GM12878 (cell line): ENCODE measurements around the gene SLC35G6. TPM values are rescaled to one million over a fixed set of nuclear protein-coding genes. Genes with fewer than 3 reads are reported as not detected.

ENCODE experiments used
- ATAC-seq: fragments of 200-7000 bp; cut with Tn5 transposase; 3 replicates; pipeline ENCODE4 v1.9.1; 2020; ENCODE audit warnings: mild to moderate bottlenecking, moderate library complexity
- BruUV-seq: library from RNA; stranded (reverse); fragments of 400-500 nt; replicated peaks from 2 replicates; lab custom pipeline; 2021; lab: Mats Ljungman, UMichigan
- CTCF ChIA-PET: fragments of 300-600 bp; sonication (Branson Sonifier 250); formaldehyde crosslinking; extraction: SDS; loops from one replicate; lab custom pipeline; 2021; ENCODE audit warnings: inconsistent platforms; lab: Yijun Ruan, JAX
- POLR2A ChIA-PET: fragments of 350-600 bp; formaldehyde crosslinking; extraction: SDS; loops from one replicate; lab custom pipeline; 2021; ENCODE audit warnings: inconsistent platforms; lab: Charles Lee
- RAD21 ChIA-PET: fragments of 300-600 bp; sonication (Branson Sonifier 250); formaldehyde crosslinking; loops from one replicate; lab custom pipeline; 2023; ENCODE audit warnings: antibody characterized with exemption; ENCODE audit not compliant: unreplicated experiment; lab: Charles Lee
- SMC1A ChIA-PET: fragments of 300-600 bp; sonication (Branson Sonifier 250); formaldehyde crosslinking; loops from one replicate; lab custom pipeline; 2023; ENCODE audit not compliant: unreplicated experiment, uncharacterized antibody; lab: Charles Lee
- DNase-seq: peaks from one replicate; pipeline ENCODE4 v3.0.0-alpha.2; 2011; ENCODE audit warnings: low read depth, low spot score
- FAIRE-seq: peaks from 3 replicates; lab custom pipeline; 2011; peaks lifted over from hg19 to GRCh38; lab: Jason Lieb, UNC
- H2AFZ ChIP-seq: 2 replicates; pipeline ENCODE4 v1.6.0; 2011; ENCODE audit warnings: low read depth, low read length, control low read depth; ENCODE audit not compliant: control insufficient read depth
- H3K27ac ChIP-seq: 2 replicates; pipeline ENCODE4 v1.5.1; 2011; ENCODE audit warnings: control low read depth; ENCODE audit not compliant: control insufficient read depth, insufficient read depth
- H3K27me3 ChIP-seq, 2 experiments: replicated peaks in 1 of 2; 2 replicates each; pipeline versions ENCODE4 v1.6.0 to v1.6.1; 2011; ENCODE audit warnings: low read length in 1 of 2; ENCODE audit not compliant: control insufficient read depth in 2 of 2, insufficient read depth in 2 of 2
- H3K36me3 ChIP-seq, 2 experiments: 2 replicates each; pipeline ENCODE4 v1.5.1; 2011; ENCODE audit warnings: low read length in 1 of 2; ENCODE audit not compliant: control insufficient read depth in 2 of 2, insufficient read depth in 2 of 2
- H3K4me1 ChIP-seq: 2 replicates; pipeline ENCODE4 v1.6.1; 2011; ENCODE audit warnings: mild to moderate bottlenecking, low read length, moderate library complexity, mixed read lengths; ENCODE audit not compliant: control insufficient read depth, insufficient read depth
- H3K4me2 ChIP-seq: 2 replicates; pipeline ENCODE4 v1.6.0; 2011; ENCODE audit warnings: control low read depth; ENCODE audit not compliant: control insufficient read depth, insufficient read depth
- H3K4me3 ChIP-seq: fragments of 200-600 bp; sonication (generic); 2 replicates; pipeline ENCODE4 v1.5.1; 2016
- H3K79me2 ChIP-seq: 2 replicates; pipeline ENCODE4 v1.6.0; 2011; ENCODE audit warnings: low read length; ENCODE audit not compliant: control insufficient read depth, insufficient read depth
- H3K9ac ChIP-seq: 2 replicates; pipeline ENCODE4 v1.8.0; 2011; ENCODE audit warnings: low read length, control low read depth, mixed read lengths; ENCODE audit not compliant: control insufficient read depth, insufficient read depth
- H3K9me3 ChIP-seq: replicated peaks from 3 replicates; pipeline ENCODE4 v1.5.1; 2011; ENCODE audit warnings: mild to moderate bottlenecking, low read length; ENCODE audit not compliant: control insufficient read depth, insufficient read depth
- H4K20me1 ChIP-seq: 2 replicates; pipeline ENCODE4 v1.6.0; 2011; ENCODE audit not compliant: control insufficient read depth, insufficient read depth
- ASH2L ChIP-seq: fragments of 300-600, 200-600 bp; sonication (generic); IDR thresholded peaks from 2 replicates; pipeline ENCODE4 v1.6.1; 2017; ENCODE audit warnings: low read depth, mild to moderate bottlenecking, borderline replicate concordance
- DPF2 ChIP-seq: fragments of 450-650 bp; IDR thresholded peaks from 2 replicates; pipeline ENCODE4 v1.6.1; 2017; ENCODE audit warnings: mild to moderate bottlenecking
- ESRRA ChIP-seq: IDR thresholded peaks from 2 replicates; pipeline ENCODE4 v1.6.1; 2012; ENCODE audit warnings: mild to moderate bottlenecking, low read length, improper control_type of control experiment
- HDGF ChIP-seq: fragments of 450-650 bp; IDR thresholded peaks from 2 replicates; pipeline ENCODE4 v1.6.1; 2016; ENCODE audit warnings: antibody characterized with exemption
- JUNB ChIP-seq: IDR thresholded peaks from 2 replicates; pipeline ENCODE4 v1.6.1; 2016; ENCODE audit warnings: antibody characterized with exemption, mild to moderate bottlenecking
- MTA2 ChIP-seq: fragments of 450-650 bp; IDR thresholded peaks from 2 replicates; pipeline ENCODE4 v1.6.1; 2016; ENCODE audit warnings: low read depth, mild to moderate bottlenecking, moderate library complexity
- MYB ChIP-seq: fragments of 150-350 bp; IDR thresholded peaks from 2 replicates; pipeline ENCODE4 v1.6.1; 2014; ENCODE audit warnings: mild to moderate bottlenecking, low read depth, low read length, borderline replicate concordance
- NR2F1 ChIP-seq: fragments of 450-650 bp; conservative IDR thresholded peaks from 2 replicates; pipeline ENCODE4 v1.6.1; 2017; ENCODE audit warnings: mild to moderate bottlenecking
- PAX8 ChIP-seq: fragments of 450-650 bp; IDR thresholded peaks from 2 replicates; pipeline ENCODE4 v1.6.1; 2017; ENCODE audit warnings: mild to moderate bottlenecking, moderate library complexity
- RAD51 ChIP-seq: fragments of 450-650 bp; IDR thresholded peaks from 2 replicates; pipeline ENCODE4 v1.6.1; 2016; ENCODE audit warnings: moderate library complexity, mild to moderate bottlenecking, inconsistent platforms
- SMAD1 ChIP-seq: fragments of 450-650 bp; IDR thresholded peaks from 2 replicates; pipeline ENCODE4 v1.6.1; 2018; ENCODE audit warnings: mild to moderate bottlenecking, low read depth; ENCODE audit not compliant: partially characterized antibody
- SMARCA5 ChIP-seq: fragments of 450-650 bp; IDR thresholded peaks from 2 replicates; pipeline ENCODE4 v1.6.1; 2017; ENCODE audit warnings: mild to moderate bottlenecking
- SREBF1 ChIP-seq: IDR thresholded peaks from 2 replicates; pipeline ENCODE4 v1.6.1; 2012; ENCODE audit warnings: mild to moderate bottlenecking, low read length
- SRF ChIP-seq, 2 experiments: IDR thresholded peaks; 2 replicates each; pipeline ENCODE4 v1.6.1; 2011; ENCODE audit warnings: low read depth in 2 of 2, low read length in 2 of 2, mild to moderate bottlenecking in 1 of 2, moderate library complexity in 1 of 2
- TBL1XR1 ChIP-seq: IDR thresholded peaks from 2 replicates; pipeline ENCODE4 v1.6.1; 2012; ENCODE audit warnings: low read depth, low read length, improper control_type of control experiment
- TCF7 ChIP-seq: IDR thresholded peaks from 2 replicates; pipeline ENCODE4 v1.6.1; 2014; ENCODE audit warnings: antibody characterized with exemption, borderline replicate concordance
- ZNF622 ChIP-seq: fragments of 450-650 bp; IDR thresholded peaks from 2 replicates; pipeline ENCODE4 v1.6.1; 2017; ENCODE audit warnings: mild to moderate bottlenecking, inconsistent platforms
- WGBS: methylation state at CpG from one replicate; pipeline ENCODE4 v1.1.6; 2016; ENCODE audit warnings: low lambda C conversion rate; ENCODE audit not compliant: insufficient replicate concordance, insufficient coverage; ENCODE audit errors: missing lambda C conversion rate; 5-methylcytosine and 5-hydroxymethylcytosine counted together
- in situ Hi-C: fragments of 300-500 bp; cut with MboI; formaldehyde crosslinking; loops from 9 replicates; pipeline ENCODE4 v1.14.3; 2018; ENCODE audit warnings: mixed read lengths
- intact Hi-C: fragments of 100-400 bp; cut with micrococcal nuclease; formaldehyde crosslinking; loops from one replicate; pipeline ENCODE4 v1.14.2; 2022; ENCODE audit not compliant: unreplicated experiment
- polyA plus RNA-seq, 11 experiments: library from polyadenylated mRNA; depleted of rRNA in 4 of 11; unstranded in 6 of 11; stranded (reverse) in 5 of 11; fragments of >200 nt; fragmentation: Nextera tagmentation in 4 of 11; fragmentation: Illumina TruSeq in 1 of 11; extraction: Ambion mirVana in 4 of 11; extraction: Trizol in 1 of 11; gene quantifications; 1 replicate in 1 of 11; 2 replicates in 10 of 11; pipeline versions ENCODE4 v1.2.1 to v1.2.3, GENCODE V29; 2011 to 2016; ENCODE audit warnings: inconsistent platforms in 2 of 11, missing spikeins in 2 of 11, low read depth in 1 of 11
- total RNA-seq, 4 experiments: library from RNA; depleted of rRNA in 3 of 4; stranded (reverse); fragments of >200 nt in 3 of 4; fragmentation: Illumina TruSeq in 1 of 4; extraction: Trizol in 1 of 4; gene quantifications; 2 replicates each; pipeline versions ENCODE4 v1.2.1 to v1.2.3, GENCODE V29; 2013 to 2021
- TF ChIP-seq, protein P1 (sequence below): fragments of 450-650 bp; IDR thresholded peaks from 2 replicates; pipeline ENCODE4 v1.6.1; 2014; ENCODE audit warnings: mild to moderate bottlenecking
- TF ChIP-seq, protein P2 (sequence below): fragments of 450-650 bp; formaldehyde crosslinking; IDR thresholded peaks from 2 replicates; pipeline ENCODE4 v1.4.0; 2022; ENCODE audit warnings: mild to moderate bottlenecking, moderate library complexity
- TF ChIP-seq, protein P3 (sequence below): IDR thresholded peaks from 2 replicates; pipeline ENCODE4 v1.6.1; 2011; ENCODE audit warnings: borderline replicate concordance, low read depth, mild to moderate bottlenecking, moderate library complexity, mixed read lengths, low read length; ENCODE audit not compliant: insufficient read depth; ENCODE audit errors: extremely low read length

SLC35G6 gene
- total and polyA plus RNA-seq, 10 of the 15 experiments (the other 5 are each of a cell fraction or from before 2014, with no cell fraction given) = 0.20 TPM; not detected in 9

DNA sequence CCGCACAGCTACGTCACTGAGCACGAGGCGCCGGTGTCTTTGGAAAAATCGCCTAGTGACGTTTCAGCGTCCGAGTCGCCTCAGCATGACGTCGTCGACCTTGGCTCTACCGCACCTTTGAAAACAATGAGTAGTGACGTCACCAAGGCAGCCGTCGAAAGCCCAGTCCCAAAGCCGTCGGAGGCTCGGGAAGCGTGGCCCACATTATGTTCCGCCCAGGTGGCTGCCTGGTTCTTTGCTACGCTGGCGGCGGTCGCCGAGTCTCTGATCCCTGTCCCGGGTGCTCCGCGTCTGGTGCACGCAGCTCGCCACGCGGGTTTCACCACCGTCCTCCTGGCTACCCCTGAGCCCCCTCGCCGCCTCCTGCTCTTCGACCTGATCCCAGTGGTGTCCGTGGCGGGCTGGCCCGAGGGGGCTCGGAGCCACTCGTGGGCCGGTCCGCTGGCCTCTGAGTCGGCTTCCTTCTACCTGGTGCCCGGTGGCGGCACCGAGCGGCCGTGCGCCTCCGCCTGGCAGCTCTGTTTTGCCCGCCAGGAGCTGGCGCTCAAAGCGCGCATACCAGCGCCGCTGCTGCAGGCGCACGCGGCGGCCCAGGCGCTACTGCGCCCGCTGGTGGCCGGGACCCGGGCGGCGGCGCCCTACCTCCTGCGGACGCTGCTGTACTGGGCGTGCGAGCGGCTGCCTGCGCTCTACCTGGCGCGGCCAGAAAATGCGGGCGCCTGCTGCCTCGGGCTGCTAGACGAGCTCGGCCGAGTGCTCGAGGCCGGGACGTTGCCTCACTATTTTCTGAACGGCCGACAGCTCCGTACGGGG is 44.5 kb upstream of the SLC35G6 start:
- ChIA-PET POLR2A (interaction anchor here (0.6 to 8.2 kb wide), 13 partner anchors 9 to 250 kb away, joined by 3 to 63 read pairs (median 8); partner anchors contain the start of genes CHRNB1, POLR2A, TMEM256 and TP53), SMC1A (interaction anchor here (0.6 to 3.4 kb wide), 10 partner anchors 39 to 298 kb away, joined by 3 to 35 read pairs (median 5); partner anchors contain the start of genes NEURL4, TNFSF13, TP53 and WRAP53), RAD21 (interaction anchor here (0.6 to 3.0 kb wide), 16 partner anchors 33 to 251 kb away, joined by 3 to 21 read pairs (median 5); partner anchors contain the start of genes CD68, FXR2, MPDU1 and POLR2A), CTCF (interaction anchor here (0.6 to 3.4 kb wide), 26 partner anchors 9 to 973 kb away, joined by 3 to 58 read pairs (median 4); partner anchors contain the start of genes ACAP1, CD68, CHRNB1 and FXR2)
- Histone ChIP-seq H3K4me1 (peaks cover 29% of the 10 kb centered on the region), H3K9me3 (no peaks in the 10 kb centered on the region), H3K27me3 (peaks cover 0 to 4% of the 10 kb centered on the region in 2 experiments; a peak in 2 of 4 replicates), H3K79me2 (peaks cover 6% of the 10 kb centered on the region), H3K27ac (no peak overlapping the region), H2AFZ (peak overlapping the region; percentile 10), H4K20me1 (no peaks in the 10 kb centered on the region), H3K4me2 (peak overlapping the region; percentile 85), H3K36me3 (no peaks in the 10 kb centered on the region), H3K4me3 (peak overlapping the region; percentile 78), H3K9ac (peak overlapping the region; percentile 64)
- in situ Hi-C loops (no loop called here), intact Hi-C loops (loop anchor here (5.0 to 10.0 kb wide), 4 partner anchors 34 to 392 kb away; partner anchors contain the start of genes KCTD11, SENP3, SLC16A11 and TMEM256)
- 29% methylated on average over 86 of the region's 92 CpGs for WGBS
- no peak for DNase-seq
- no TSS peak for BruUV-seq
- ATAC-seq = peak; percentile 79
- no peak for FAIRE-seq
- TF ChIP-seq SMAD1 (no peak), RAD51 (no peak), NR2F1 (peak; percentile 61; the same call in 1 of the 2 replicates), SMARCA5 (peak; percentile 97), ESRRA (no peak), MTA2 (no peak), ZNF622 (no peak), HDGF (no peak), SREBF1 (no peak), JUNB (no peak), ASH2L (no peak), PAX8 (no peak), DPF2 (peak; percentile 80), TBL1XR1 (no peak), TCF7 (no peak), MYB (no peak), SRF (IDR thresholded peaks at IDR 0.05; ENCODE audit: low read depth in 2 of 2, low read length in 2 of 2) (no peak)
- TF ChIP-seq, protein P1, sequence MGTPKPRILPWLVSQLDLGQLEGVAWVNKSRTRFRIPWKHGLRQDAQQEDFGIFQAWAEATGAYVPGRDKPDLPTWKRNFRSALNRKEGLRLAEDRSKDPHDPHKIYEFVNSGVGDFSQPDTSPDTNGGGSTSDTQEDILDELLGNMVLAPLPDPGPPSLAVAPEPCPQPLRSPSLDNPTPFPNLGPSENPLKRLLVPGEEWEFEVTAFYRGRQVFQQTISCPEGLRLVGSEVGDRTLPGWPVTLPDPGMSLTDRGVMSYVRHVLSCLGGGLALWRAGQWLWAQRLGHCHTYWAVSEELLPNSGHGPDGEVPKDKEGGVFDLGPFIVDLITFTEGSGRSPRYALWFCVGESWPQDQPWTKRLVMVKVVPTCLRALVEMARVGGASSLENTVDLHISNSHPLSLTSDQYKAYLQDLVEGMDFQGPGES = no peak
- TF ChIP-seq, protein P2, sequence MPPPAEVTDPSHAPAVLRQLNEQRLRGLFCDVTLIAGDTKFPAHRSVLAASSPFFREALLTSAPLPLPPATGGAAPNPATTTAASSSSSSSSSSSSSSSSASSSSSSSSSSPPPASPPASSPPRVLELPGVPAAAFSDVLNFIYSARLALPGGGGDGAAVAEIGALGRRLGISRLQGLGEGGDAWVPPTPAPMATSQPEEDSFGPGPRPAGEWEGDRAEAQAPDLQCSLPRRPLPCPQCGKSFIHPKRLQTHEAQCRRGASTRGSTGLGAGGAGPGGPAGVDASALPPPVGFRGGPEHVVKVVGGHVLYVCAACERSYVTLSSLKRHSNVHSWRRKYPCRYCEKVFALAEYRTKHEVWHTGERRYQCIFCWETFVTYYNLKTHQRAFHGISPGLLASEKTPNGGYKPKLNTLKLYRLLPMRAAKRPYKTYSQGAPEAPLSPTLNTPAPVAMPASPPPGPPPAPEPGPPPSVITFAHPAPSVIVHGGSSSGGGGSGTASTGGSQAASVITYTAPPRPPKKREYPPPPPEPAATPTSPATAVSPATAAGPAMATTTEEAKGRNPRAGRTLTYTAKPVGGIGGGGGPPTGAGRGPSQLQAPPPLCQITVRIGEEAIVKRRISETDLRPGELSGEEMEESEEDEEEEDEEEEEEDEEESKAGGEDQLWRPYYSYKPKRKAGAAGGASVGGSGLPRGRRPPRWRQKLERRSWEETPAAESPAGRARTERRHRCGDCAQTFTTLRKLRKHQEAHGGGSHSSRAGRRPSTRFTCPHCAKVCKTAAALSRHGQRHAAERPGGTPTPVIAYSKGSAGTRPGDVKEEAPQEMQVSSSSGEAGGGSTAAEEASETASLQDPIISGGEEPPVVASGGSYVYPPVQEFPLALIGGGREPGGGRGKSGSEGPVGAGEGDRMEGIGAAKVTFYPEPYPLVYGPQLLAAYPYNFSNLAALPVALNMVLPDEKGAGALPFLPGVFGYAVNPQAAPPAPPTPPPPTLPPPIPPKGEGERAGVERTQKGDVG (CRISPR knock-in tag) = no peak
- TF ChIP-seq, protein P3, sequence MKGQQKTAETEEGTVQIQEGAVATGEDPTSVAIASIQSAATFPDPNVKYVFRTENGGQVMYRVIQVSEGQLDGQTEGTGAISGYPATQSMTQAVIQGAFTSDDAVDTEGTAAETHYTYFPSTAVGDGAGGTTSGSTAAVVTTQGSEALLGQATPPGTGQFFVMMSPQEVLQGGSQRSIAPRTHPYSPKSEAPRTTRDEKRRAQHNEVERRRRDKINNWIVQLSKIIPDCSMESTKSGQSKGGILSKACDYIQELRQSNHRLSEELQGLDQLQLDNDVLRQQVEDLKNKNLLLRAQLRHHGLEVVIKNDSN = no peak
